ENCODE results near the gene AARS2. TPM values are rescaled to one million over a fixed set of nuclear protein-coding genes. Genes with fewer than 3 reads are reported as not detected.

The AARS2 gene
- total RNA-seq, 4 donors from 2014 or later: 6.9 to 12.3 (median 7.6) TPM

GRCh38 chr6:44284121-44284520 is 29.0 kb downstream of the AARS2 start:
- TF ChIP-seq CTCF (IDR thresholded peaks at IDR 0.05): no peak
- no peak for DNase-seq (ENCODE audit: low spot score)
- ATAC-seq (ENCODE audit: low FRiP score): no peak

- ATAC-seq (ENCODE audit: low FRiP score): no peak
- TF ChIP-seq CTCF (IDR thresholded peaks at IDR 0.05): no peak
- no peak for DNase-seq (ENCODE audit: low spot score)
Measured at GRCh38 chr6:44278774-44279697, 34.1 kb downstream of the AARS2 start.

GRCh38 chr6:44278315-44278714 is 34.8 kb downstream of the AARS2 start:
- DNase-seq (ENCODE audit: low spot score): no peak
- no peak for TF ChIP-seq CTCF (IDR thresholded peaks at IDR 0.05)
- ATAC-seq (ENCODE audit: low FRiP score): no peak

GRCh38 chr6:44277763-44278162 is 35.4 kb downstream of the AARS2 start:
- ATAC-seq (ENCODE audit: low FRiP score) (no peak), DNase-seq (ENCODE audit: low spot score) (no peak)
- TF ChIP-seq CTCF (IDR thresholded peaks at IDR 0.05): no peak

GRCh38 chr6:44276667-44277640 is 36.2 kb downstream of the AARS2 start:
- no peak for TF ChIP-seq CTCF (IDR thresholded peaks at IDR 0.05)
- ATAC-seq (ENCODE audit: low FRiP score): no peak
- no peak for DNase-seq (ENCODE audit: low spot score)

- TF ChIP-seq CTCF (IDR thresholded peaks at IDR 0.05): no peak
- ATAC-seq (ENCODE audit: low FRiP score) (peak; percentile 26), DNase-seq (ENCODE audit: low spot score) (no peak)
Measured at GRCh38 chr6:44275749-44276648, 37.1 kb downstream of the AARS2 start.

All from omental fat pad (tissue), 4 donors.